IMR-90 (cell line): ENCODE data around the gene ZDHHC14. TPM values are rescaled to one million over a fixed set of nuclear protein-coding genes. Genes with fewer than 3 reads are reported as not detected.

Experiments used
- ATAC-seq: fragments of 200-7000 bp; cut with Tn5 transposase; 2 replicates; pipeline ENCODE4 v1.9.1; 2020; ENCODE audit warnings: low read depth, mild to moderate bottlenecking, moderate library complexity
- BruUV-seq: library from RNA; stranded (reverse); fragments of 400-500 nt; replicated peaks from 2 replicates; lab custom pipeline; 2021; lab: Mats Ljungman, UMichigan
- CTCF ChIA-PET: fragments of 300-600 bp; formaldehyde crosslinking; extraction: SDS; loops from one replicate; lab custom pipeline; 2021; ENCODE audit warnings: antibody characterized with exemption; lab: Yijun Ruan, JAX
- POLR2A ChIA-PET: fragments of 300-600 bp; sonication (Branson Sonifier 250); formaldehyde crosslinking; loops from one replicate; lab custom pipeline; 2022; ENCODE audit warnings: antibody characterized with exemption; ENCODE audit not compliant: unreplicated experiment; lab: Charles Lee
- DNase-seq: peaks from one replicate; pipeline ENCODE4 v3.0.0; 2013
- H2AFZ ChIP-seq: replicated peaks from 2 replicates; pipeline ENCODE3; 2013; ENCODE audit warnings: low read length, mild to moderate bottlenecking; ENCODE audit not compliant: poor library complexity
- H2AK5ac ChIP-seq: 2 replicates; pipeline ENCODE4 v1.6.1; 2013; ENCODE audit warnings: low read depth, low read length, inconsistent platforms
- H2AK9ac ChIP-seq: replicated peaks from 2 replicates; pipeline ENCODE3; 2013; ENCODE audit warnings: mild to moderate bottlenecking, low read depth, low read length, moderate library complexity; ENCODE audit not compliant: poor library complexity
- H2BK120ac ChIP-seq: 2 replicates; pipeline ENCODE4 v1.6.1; 2013; ENCODE audit warnings: low read depth, low read length, inconsistent platforms
- H2BK15ac ChIP-seq: 3 replicates; pipeline ENCODE4 v1.6.1; 2013; ENCODE audit warnings: low read depth, low read length, inconsistent platforms
- H2BK20ac ChIP-seq: 2 replicates; pipeline ENCODE4 v1.6.1; 2013; ENCODE audit warnings: low read depth, mild to moderate bottlenecking, inconsistent platforms, low read length, moderate library complexity
- H2BK5ac ChIP-seq: 2 replicates; pipeline ENCODE4 v1.6.1; 2013; ENCODE audit warnings: mild to moderate bottlenecking, low read depth, low read length, inconsistent platforms; ENCODE audit not compliant: poor library complexity, severe bottlenecking
- H3K14ac ChIP-seq: replicated peaks from 2 replicates; pipeline ENCODE4 v1.6.1; 2013; ENCODE audit warnings: low read depth, low read length, inconsistent platforms
- H3K18ac ChIP-seq: 2 replicates; pipeline ENCODE4 v1.6.1; 2013; ENCODE audit warnings: low read depth, low read length, control low read depth
- H3K23ac ChIP-seq: 2 replicates; pipeline ENCODE4 v1.6.1; 2013; ENCODE audit warnings: low read depth, low read length, inconsistent platforms
- H3K27ac ChIP-seq: 2 replicates; pipeline ENCODE4 v1.5.1; 2013; ENCODE audit warnings: mild to moderate bottlenecking, control low read depth, low read length; ENCODE audit not compliant: insufficient read depth
- H3K27me3 ChIP-seq: 2 replicates; pipeline ENCODE4 v1.6.1; 2013; ENCODE audit warnings: low read length; ENCODE audit not compliant: control insufficient read depth, insufficient read depth
- H3K36me3 ChIP-seq: 2 replicates; pipeline ENCODE4 v1.6.1; 2013; ENCODE audit warnings: low read length, mixed read lengths; ENCODE audit not compliant: control insufficient read depth, insufficient read depth
- H3K4ac ChIP-seq: 2 replicates; pipeline ENCODE4 v1.6.1; 2013; ENCODE audit warnings: low read depth, low read length, inconsistent platforms
- H3K4me1 ChIP-seq: 2 replicates; pipeline ENCODE4 v1.6.1; 2013; ENCODE audit warnings: low read length, mixed read lengths; ENCODE audit not compliant: control insufficient read depth, insufficient read depth
- H3K4me2 ChIP-seq: 2 replicates; pipeline ENCODE4 v1.6.1; 2013; ENCODE audit warnings: low read depth, mild to moderate bottlenecking, control low read depth, low read length, moderate library complexity
- H3K4me3 ChIP-seq: 2 replicates; pipeline ENCODE4 v1.5.1; 2013; ENCODE audit warnings: low read depth, mild to moderate bottlenecking, control low read depth, low read length, moderate library complexity; ENCODE audit not compliant: insufficient read depth
- H3K56ac ChIP-seq: 2 replicates; pipeline ENCODE4 v1.6.1; 2013; ENCODE audit warnings: low read length, inconsistent platforms; ENCODE audit not compliant: insufficient read depth; ENCODE audit errors: extremely low read depth
- H3K79me1 ChIP-seq, 2 experiments: 2 replicates each; pipeline ENCODE4 v1.6.1; 2013; ENCODE audit warnings: low read length in 2 of 2, inconsistent platforms in 1 of 2, low read depth in 1 of 2
- H3K9ac ChIP-seq: 2 replicates; pipeline ENCODE4 v1.6.1; 2013; ENCODE audit warnings: low read depth, low read length, control low read depth
- H3K9me1 ChIP-seq: 2 replicates; pipeline ENCODE4 v1.6.1; 2013; ENCODE audit warnings: low read length, inconsistent platforms; ENCODE audit not compliant: insufficient read depth
- H3K9me3 ChIP-seq: 2 replicates; pipeline ENCODE4 v1.6.1; 2013; ENCODE audit warnings: low read length; ENCODE audit not compliant: control insufficient read depth, insufficient read depth
- H4K20me1 ChIP-seq: 2 replicates; pipeline ENCODE4 v1.6.1; 2013; ENCODE audit warnings: low read length, inconsistent platforms; ENCODE audit not compliant: insufficient read depth
- H4K5ac ChIP-seq: 2 replicates; pipeline ENCODE4 v1.6.1; 2013; ENCODE audit warnings: mild to moderate bottlenecking, low read depth, low read length, control low read depth
- H4K8ac ChIP-seq, 2 experiments: 2 replicates each; pipeline ENCODE4 v1.6.1; 2013; ENCODE audit warnings: low read depth in 2 of 2, low read length in 2 of 2, control low read depth in 1 of 2, inconsistent platforms in 1 of 2
- H4K91ac ChIP-seq: 2 replicates; pipeline ENCODE4 v1.6.1; 2013; ENCODE audit warnings: low read depth, low read length, inconsistent platforms; ENCODE audit not compliant: insufficient read depth
- BHLHE40 ChIP-seq: fragments of 150-350 bp; IDR thresholded peaks from 2 replicates; pipeline ENCODE4 v1.6.1; 2016; ENCODE audit warnings: mild to moderate bottlenecking, low read depth, low read length
- CTCF ChIP-seq: conservative IDR thresholded peaks from 2 replicates; pipeline ENCODE4 v1.5.1; 2012; ENCODE audit warnings: mild to moderate bottlenecking, low read depth, low read length, improper control_type of control experiment
- MAFK ChIP-seq: IDR thresholded peaks from 2 replicates; pipeline ENCODE4 v1.6.1; 2012; ENCODE audit warnings: low read depth, low read length, improper control_type of control experiment
- MAZ ChIP-seq: IDR thresholded peaks from 2 replicates; pipeline ENCODE4 v1.6.1; 2012; ENCODE audit warnings: low read depth, mild to moderate bottlenecking, low read length, improper control_type of control experiment, moderate library complexity, borderline replicate concordance
- NFE2L2 ChIP-seq: fragments of 150-350 bp; IDR thresholded peaks from 2 replicates; pipeline ENCODE4 v1.6.1; 2016; ENCODE audit warnings: low read depth, mild to moderate bottlenecking, low read length
- POLR2A ChIP-seq: IDR thresholded peaks from 2 replicates; pipeline ENCODE4 v1.6.1; 2012; ENCODE audit warnings: mild to moderate bottlenecking, low read depth, low read length
- SMC3 ChIP-seq: fragments of 150-350 bp; IDR thresholded peaks from 2 replicates; pipeline ENCODE4 v1.6.1; 2016; ENCODE audit warnings: low read depth, mild to moderate bottlenecking, antibody characterized with exemption, low read length, moderate library complexity
- WGBS, 2 experiments: methylation state at CpG; one replicate each; pipeline versions ENCODE4 v1.1.5 to v1.1.7; 2013; ENCODE audit warnings: missing lambda C conversion rate in 2 of 2; ENCODE audit not compliant: insufficient read length in 1 of 2; ENCODE audit errors: extremely low coverage in 2 of 2; 5-methylcytosine and 5-hydroxymethylcytosine counted together
- dilution Hi-C: fragments of 300-500 bp; cut with HindIII; formaldehyde crosslinking; loops from one replicate; pipeline ENCODE4 v1.14.3; 2018; ENCODE audit warnings: low sequenced_read_pairs; ENCODE audit not compliant: unreplicated experiment
- in situ Hi-C: fragments of 300-500 bp; cut with MboI; formaldehyde crosslinking; loops from 3 replicates; pipeline ENCODE4 v1.14.3; 2019; ENCODE audit warnings: low sequenced_read_pairs, inconsistent platforms, mixed read lengths
- intact Hi-C: fragments of 100-400 bp; cut with micrococcal nuclease; formaldehyde crosslinking; loops from 2 replicates; pipeline ENCODE4 v1.10.0; 2022
- polyA plus RNA-seq, 3 experiments: library from polyadenylated mRNA; depleted of rRNA; stranded (reverse); fragments of >200 nt; gene quantifications; 2 replicates each; pipeline ENCODE4 v1.2.3, GENCODE V29; 2012; ENCODE audit warnings: low replicate concordance in 1 of 3
- total RNA-seq: library from RNA; depleted of rRNA; stranded (reverse); fragments of >200 nt; gene quantifications from 2 replicates; pipeline ENCODE4 v1.2.3, GENCODE V29; 2012

The ZDHHC14 gene
- total and polyA plus RNA-seq, 2 of the 4 experiments (the other 2 are of a cell fraction) = 0.90 to 2.0 TPM

GRCh38 chr6:157689875-157690274, 308.9 kb downstream of the ZDHHC14 start:
- Histone ChIP-seq H3K4me3 (no peak overlapping the region), H3K56ac (no peak overlapping the region), H2BK20ac (no peak overlapping the region), H3K18ac (no peak overlapping the region), H4K8ac (no peak overlapping the region), H3K9me3 (no peaks in the 10 kb centered on the region), H3K79me1 (no peaks in the 10 kb centered on the region), H3K9ac (no peak overlapping the region), H4K91ac (no peak overlapping the region), H4K20me1 (no peaks in the 10 kb centered on the region), H3K9me1 (no peaks in the 10 kb centered on the region), H3K23ac (no peak overlapping the region), H2BK15ac (no peak overlapping the region), H2BK120ac (no peak overlapping the region), H2BK5ac (no peak overlapping the region), H3K4me2 (no peak overlapping the region), H2AK9ac (no peak overlapping the region), H3K36me3 (no peaks in the 10 kb centered on the region), H2AFZ (no peak overlapping the region), H3K4ac (no peak overlapping the region), H3K4me1 (no peaks in the 10 kb centered on the region), H3K27ac (no peak overlapping the region), H3K14ac (no peak overlapping the region), H2AK5ac (no peak overlapping the region), H3K27me3 (peaks cover 38% of the 10 kb centered on the region), H4K5ac (no peak overlapping the region)
- BruUV-seq = no TSS peak
- no peak for DNase-seq
- ChIA-PET POLR2A (no interaction called here), CTCF (no interaction called here)
- in situ Hi-C loops = no loop called here
- ATAC-seq = no peak
- intact Hi-C loops = no loop called here
- dilution Hi-C loops = no loop called here
- no peak for TF ChIP-seq MAZ
- TF ChIP-seq NFE2L2 = no peak
- TF ChIP-seq BHLHE40 = no peak
- no peak for TF ChIP-seq MAFK
- no peak for TF ChIP-seq SMC3
- TF ChIP-seq POLR2A = no peak
- TF ChIP-seq CTCF = no peak
- WGBS, 2 experiments = 59% methylated on average over 4 of the region's 7 CpGs; no CpG with 5 or more reads in 1 of the 2 experiments
